MG63 (cell line): ENCODE results near the gene ARFIP1. TPM values are rescaled to one million over a fixed set of nuclear protein-coding genes. Genes with fewer than 3 reads are reported as not detected.
A peak's percentile ranks its signal among the peaks of the same experiment; 100 is the strongest.

Experiments
- DNase-seq: peaks from one replicate; pipeline ENCODE4 v3.0.0-alpha.2; 2020
- H3K27me3 ChIP-seq: fragments of 250-450 bp; sonication (Bioruptor Pico); 2 replicates; pipeline ENCODE4 v1.5.1; 2020; ENCODE audit warnings: mild to moderate bottlenecking, moderate library complexity
- H3K36me3 ChIP-seq: fragments of 250-450 bp; sonication (Bioruptor Pico); 2 replicates; pipeline ENCODE4 v1.5.1; 2020; ENCODE audit warnings: mild to moderate bottlenecking, moderate library complexity
- H3K4me3 ChIP-seq: fragments of 250-450 bp; sonication (Bioruptor Pico); 2 replicates; pipeline ENCODE4 v1.5.1; 2020; ENCODE audit warnings: mild to moderate bottlenecking, moderate library complexity
- H3K9me3 ChIP-seq: fragments of 250-450 bp; sonication (Bioruptor Pico); 2 replicates; pipeline ENCODE4 v1.5.1; 2020; ENCODE audit warnings: mild to moderate bottlenecking, moderate library complexity
- total RNA-seq: library from RNA; depleted of rRNA; stranded (reverse); fragments of >200 nt; shearing (Covaris generic); gene quantifications from 2 replicates; pipeline ENCODE4 v1.2.3, GENCODE V29; 2014; ENCODE audit warnings: low replicate concordance

Gene ARFIP1
- total RNA-seq, 1 experiment from 2014 or later: 16.6 TPM

GRCh38 chr4:152901205-152901604 is 121.5 kb downstream of the ARFIP1 start:
- H3K4me3 ChIP-seq: no peak overlapping the region
- H3K36me3 ChIP-seq: no peaks in the 10 kb centered on the region
- H3K27me3 ChIP-seq: no peaks in the 10 kb centered on the region
- no peaks in the 10 kb centered on the region for H3K9me3 ChIP-seq
- DNase-seq: no peak

GRCh38 chr4:152903658-152904057 is 123.9 kb downstream of the ARFIP1 start:
- H3K4me3 ChIP-seq: no peak overlapping the region
- no peak for DNase-seq
- H3K27me3 ChIP-seq: no peaks in the 10 kb centered on the region
- no peaks in the 10 kb centered on the region for H3K9me3 ChIP-seq
- no peaks in the 10 kb centered on the region for H3K36me3 ChIP-seq

GRCh38 chr4:152909901-152910300 is 130.1 kb downstream of the ARFIP1 start:
- Histone ChIP-seq H3K27me3 (no peaks in the 10 kb centered on the region), H3K4me3 (no peak overlapping the region), H3K9me3 (no peaks in the 10 kb centered on the region), H3K36me3 (no peaks in the 10 kb centered on the region; the same call in 1 of the 2 replicates)
- DNase-seq: no peak

- Histone ChIP-seq H3K36me3 (no peaks in the 10 kb centered on the region; the same call in 1 of the 2 replicates), H3K4me3 (no peak overlapping the region), H3K27me3 (no peaks in the 10 kb centered on the region), H3K9me3 (no peaks in the 10 kb centered on the region)
- no peak for DNase-seq
Observed at GRCh38 chr4:152910521-152910920, 130.8 kb downstream of the ARFIP1 start.

GRCh38 chr4:152917543-152918395 is 138.0 kb downstream of the ARFIP1 start:
- DNase-seq: no peak
- Histone ChIP-seq H3K9me3 (no peaks in the 10 kb centered on the region), H3K4me3 (no peak overlapping the region), H3K36me3 (no peaks in the 10 kb centered on the region), H3K27me3 (no peaks in the 10 kb centered on the region)

- H3K9me3 ChIP-seq: no peaks in the 10 kb centered on the region
- no peak for DNase-seq
Observed at GRCh38 chr4:152919826-152920225, 140.1 kb downstream of the ARFIP1 start.

GRCh38 chr4:152920768-152921167 is 141.0 kb downstream of the ARFIP1 start:
- H3K36me3 ChIP-seq: no peaks in the 10 kb centered on the region
- no peaks in the 10 kb centered on the region for H3K9me3 ChIP-seq
- DNase-seq: no peak
- no peak overlapping the region for H3K4me3 ChIP-seq
- H3K27me3 ChIP-seq: no peaks in the 10 kb centered on the region

More at GRCh38 chr4:152919826-152920225, 140.1 kb downstream of the ARFIP1 start:
- Histone ChIP-seq H3K4me3 (no peak overlapping the region), H3K36me3 (no peaks in the 10 kb centered on the region), H3K27me3 (no peaks in the 10 kb centered on the region)

- H3K4me3 ChIP-seq: no peak overlapping the region
- no peaks in the 10 kb centered on the region for H3K9me3 ChIP-seq
- no peaks in the 10 kb centered on the region for H3K36me3 ChIP-seq
- no peak for DNase-seq
- H3K27me3 ChIP-seq: no peaks in the 10 kb centered on the region
Observed at GRCh38 chr4:152921284-152921683, 141.5 kb downstream of the ARFIP1 start.

GRCh38 chr4:152925851-152926250 is 146.1 kb downstream of the ARFIP1 start:
- Histone ChIP-seq H3K36me3 (no peaks in the 10 kb centered on the region), H3K27me3 (no peaks in the 10 kb centered on the region), H3K9me3 (no peaks in the 10 kb centered on the region), H3K4me3 (no peak overlapping the region)
- DNase-seq: no peak

GRCh38 chr4:152926959-152927358 is 147.2 kb downstream of the ARFIP1 start:
- Histone ChIP-seq H3K9me3 (no peaks in the 10 kb centered on the region), H3K27me3 (no peaks in the 10 kb centered on the region), H3K36me3 (no peaks in the 10 kb centered on the region), H3K4me3 (no peak overlapping the region)
- no peak for DNase-seq

- no peaks in the 10 kb centered on the region for H3K27me3 ChIP-seq
- no peaks in the 10 kb centered on the region for H3K36me3 ChIP-seq
- no peak overlapping the region for H3K4me3 ChIP-seq
- DNase-seq: no peak
- H3K9me3 ChIP-seq: no peaks in the 10 kb centered on the region
Observed at GRCh38 chr4:152927737-152928136, 148.0 kb downstream of the ARFIP1 start.

- DNase-seq: no peak
- H3K9me3 ChIP-seq: no peaks in the 10 kb centered on the region
- no peak overlapping the region for H3K4me3 ChIP-seq
- H3K27me3 ChIP-seq: no peaks in the 10 kb centered on the region
- no peaks in the 10 kb centered on the region for H3K36me3 ChIP-seq
Observed at GRCh38 chr4:152928286-152928685, 148.5 kb downstream of the ARFIP1 start.

GRCh38 chr4:152929888-152930287 is 150.1 kb downstream of the ARFIP1 start:
- H3K27me3 ChIP-seq: no peaks in the 10 kb centered on the region
- H3K9me3 ChIP-seq: no peaks in the 10 kb centered on the region
- DNase-seq: no peak
- H3K4me3 ChIP-seq: no peak overlapping the region
- no peaks in the 10 kb centered on the region for H3K36me3 ChIP-seq

GRCh38 chr4:152935143-152935542 is 155.4 kb downstream of the ARFIP1 start:
- no peak overlapping the region for H3K4me3 ChIP-seq
- DNase-seq: no peak

GRCh38 chr4:152935631-152936445 is 156.1 kb downstream of the ARFIP1 start, which contains the start of gene FHDC1:
TSS of gene FHDC1 (plus strand) at chr4:152936323. CDS start at chr4:152943058, 6,735 bp downstream.
- Histone ChIP-seq H3K27me3 (peaks cover 20% of the 10 kb centered on the region), H3K9me3 (no peaks in the 10 kb centered on the region), H3K36me3 (no peaks in the 10 kb centered on the region), H3K4me3 (peak within 1 kb of the TSS; percentile 37)
- DNase-seq: peak; percentile 4

More at GRCh38 chr4:152935143-152935542, 155.4 kb downstream of the ARFIP1 start:
- H3K9me3 ChIP-seq: no peaks in the 10 kb centered on the region
- H3K36me3 ChIP-seq: no peaks in the 10 kb centered on the region
- H3K27me3 ChIP-seq: peaks cover 18% of the 10 kb centered on the region

GRCh38 chr4:152936446-152937335 is 156.9 kb downstream of the ARFIP1 start:
- peak; percentile 17 for DNase-seq
- Histone ChIP-seq H3K9me3 (no peaks in the 10 kb centered on the region), H3K27me3 (peaks cover 20% of the 10 kb centered on the region), H3K4me3 (peak overlapping the region; percentile 37), H3K36me3 (no peaks in the 10 kb centered on the region)
